Left kidney (tissue), 2 donors: Measurements from ENCODE around the gene C7orf33. TPM values are rescaled to one million over a fixed set of nuclear protein-coding genes. Genes with fewer than 3 reads are reported as not detected.
"Not testable (repeated sequence)": the region's sequence is repeated elsewhere in the genome, so short reads cannot be mapped to it uniquely, and the experiment has no call there.

Source experiments
- DNase-seq: peaks from one replicate; pipeline ENCODE4 v3.0.0-alpha.2; 2013
- polyA plus RNA-seq: library from polyadenylated mRNA; unstranded; fragments of 120-200 nt; gene quantifications from one replicate; pipeline ENCODE4 v1.2.1, GENCODE V29; 2013; ENCODE audit not compliant: insufficient read length

C7orf33 gene
- polyA plus RNA-seq, 1 donor = not detected

DNA sequence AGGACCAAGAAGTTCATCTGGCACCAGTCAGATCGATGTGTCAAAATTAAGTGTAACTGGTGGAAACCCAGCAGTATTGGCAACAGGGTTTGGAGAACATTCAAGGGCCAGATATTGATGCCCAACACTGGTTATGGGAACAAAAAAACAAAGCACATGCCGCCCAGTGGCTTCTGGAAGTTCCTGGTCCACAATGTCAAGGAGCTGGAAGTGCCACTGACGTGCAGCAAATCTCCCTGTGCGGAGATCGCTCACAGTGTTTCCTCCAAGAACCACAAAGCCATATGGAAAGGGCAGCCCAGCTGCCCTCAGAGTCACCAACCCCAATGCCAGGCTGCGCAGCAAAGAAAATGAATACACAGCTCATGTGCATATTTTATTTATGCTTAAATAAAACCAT is 10.1 kb upstream of the C7orf33 start:
- no peak for DNase-seq

DNA sequence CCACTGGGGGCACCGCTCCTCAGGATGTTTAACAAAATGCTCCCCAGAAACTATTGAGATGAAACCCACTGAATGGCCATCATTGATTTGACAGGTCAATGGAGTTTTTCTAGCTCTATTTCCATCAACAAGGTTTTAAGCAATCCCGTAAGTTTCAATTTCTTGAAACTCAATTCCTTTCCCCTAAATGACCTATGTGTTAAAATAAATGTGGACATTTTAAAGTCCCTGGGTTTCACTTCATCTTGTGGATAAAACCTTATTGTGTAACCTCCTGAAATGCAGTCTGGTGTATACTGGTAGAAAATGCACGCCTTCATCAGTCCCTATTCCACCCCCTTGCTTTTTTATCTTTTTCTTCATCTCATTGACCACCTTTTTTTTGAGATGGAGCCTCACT is 8.9 kb upstream of the C7orf33 start:
- DNase-seq = no peak

DNA sequence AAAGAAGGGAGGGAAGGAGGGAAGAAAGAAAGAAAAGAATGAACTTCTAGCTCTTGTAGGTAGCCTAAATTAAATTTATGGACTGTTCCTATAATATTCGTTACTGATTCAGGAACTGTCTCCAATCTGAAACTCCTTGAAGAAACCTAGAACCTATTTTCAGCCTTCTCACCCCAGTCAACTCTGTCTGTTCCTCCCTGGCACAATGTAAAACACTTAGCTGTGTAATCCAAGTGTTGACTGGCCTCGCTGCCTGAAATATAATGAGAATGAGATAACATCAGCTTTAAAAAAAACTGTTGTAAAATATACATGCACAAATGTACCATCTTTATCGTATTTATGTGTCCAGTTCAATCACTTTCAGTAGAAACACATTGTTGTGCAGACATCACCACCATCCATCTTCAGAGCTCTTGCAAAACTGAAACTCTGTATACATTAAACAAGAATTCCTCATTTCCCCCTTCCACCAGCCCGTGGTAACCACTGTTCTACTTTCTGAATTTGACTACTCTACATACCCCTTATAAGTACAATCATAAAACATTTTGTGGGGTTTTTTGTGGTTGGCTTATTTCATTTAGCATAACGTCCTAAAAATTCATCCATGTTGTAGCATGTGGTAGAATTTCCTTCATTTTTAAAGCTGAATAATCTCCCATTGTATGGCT is 6.3 kb upstream of the C7orf33 start:
- DNase-seq = no peak

DNA sequence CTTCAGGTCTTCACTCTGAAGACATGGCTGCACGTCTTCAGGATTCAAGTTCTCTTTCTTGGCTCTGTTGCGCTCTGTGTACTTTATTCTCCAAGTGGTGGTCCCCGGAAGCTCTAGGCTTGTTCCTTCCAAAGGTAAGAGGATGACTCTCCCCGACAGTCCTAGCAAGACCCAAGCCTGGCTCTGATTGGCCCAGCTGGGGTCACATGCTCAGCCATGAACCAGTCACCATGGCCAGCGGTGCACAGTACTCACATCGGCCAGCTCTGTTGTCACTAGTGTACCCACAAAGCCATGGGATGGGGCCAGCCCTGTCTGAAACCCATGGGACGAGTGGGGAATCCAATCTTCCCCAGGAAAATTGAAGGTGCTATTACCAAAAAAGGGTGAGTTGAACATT is 5.2 kb upstream of the C7orf33 start:
- DNase-seq = no peak

DNA sequence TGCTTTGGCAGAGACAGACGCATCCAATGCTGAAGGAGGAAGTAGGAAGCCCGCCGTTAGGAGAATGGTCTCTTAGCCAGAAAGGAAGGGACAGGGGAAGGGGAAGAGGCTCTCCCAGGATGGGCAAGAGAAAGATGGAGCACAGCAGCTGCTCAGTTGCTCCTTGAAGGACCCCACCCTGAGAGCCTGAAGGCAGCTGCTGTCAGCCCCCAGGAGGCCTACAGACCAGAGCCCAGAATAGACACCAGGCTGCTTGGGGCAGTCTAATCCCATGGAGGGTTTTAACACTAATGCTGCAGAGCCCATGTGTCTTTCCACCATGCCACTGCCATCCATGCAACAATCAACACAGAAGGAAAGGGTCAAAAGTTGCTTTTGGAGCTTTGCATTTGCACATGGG is 3.5 kb upstream of the C7orf33 start:
- no peak for DNase-seq

DNA sequence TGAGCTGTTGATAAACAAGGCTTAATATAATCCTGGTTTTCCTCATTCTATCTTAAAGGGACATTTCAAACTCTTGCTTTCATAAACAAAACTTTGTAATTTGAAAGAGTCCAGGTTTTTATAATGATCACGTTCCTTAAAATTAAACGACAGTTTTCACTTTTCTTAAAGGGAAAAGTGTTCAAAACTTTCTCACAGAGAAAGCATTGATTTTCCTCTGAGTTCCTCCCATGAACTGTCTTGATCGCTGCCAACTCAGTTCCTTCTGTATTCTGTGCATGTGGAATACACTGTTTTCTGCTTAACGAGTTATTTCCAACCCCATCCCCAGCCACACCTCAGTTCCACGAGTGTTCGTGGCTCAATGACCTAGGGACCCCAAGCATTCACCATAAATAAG is 2.4 kb upstream of the C7orf33 start:
- no peak for DNase-seq

DNA sequence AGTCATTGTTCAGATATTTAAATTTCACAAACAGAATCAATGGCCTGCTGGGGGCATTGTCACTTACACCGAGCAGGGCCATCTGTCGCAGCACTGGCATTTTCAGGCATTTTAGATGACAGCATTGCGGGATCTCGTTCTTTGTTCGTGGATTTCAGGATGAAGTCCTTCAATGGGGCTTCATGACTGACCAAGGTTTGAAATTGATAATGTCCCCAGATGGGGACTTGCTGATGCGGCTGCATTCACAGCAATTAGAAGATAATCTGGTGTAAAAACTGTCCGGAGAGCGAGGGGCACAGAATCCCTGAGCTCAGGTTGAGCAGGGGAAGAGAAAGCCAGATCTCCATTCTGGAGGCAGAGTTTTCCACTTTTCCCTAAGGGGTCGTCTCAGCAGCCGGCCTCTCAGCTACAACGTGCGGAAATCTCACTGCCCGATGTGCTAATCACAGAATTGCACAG is 1.9 kb upstream of the C7orf33 start:
- DNase-seq = no peak

DNA sequence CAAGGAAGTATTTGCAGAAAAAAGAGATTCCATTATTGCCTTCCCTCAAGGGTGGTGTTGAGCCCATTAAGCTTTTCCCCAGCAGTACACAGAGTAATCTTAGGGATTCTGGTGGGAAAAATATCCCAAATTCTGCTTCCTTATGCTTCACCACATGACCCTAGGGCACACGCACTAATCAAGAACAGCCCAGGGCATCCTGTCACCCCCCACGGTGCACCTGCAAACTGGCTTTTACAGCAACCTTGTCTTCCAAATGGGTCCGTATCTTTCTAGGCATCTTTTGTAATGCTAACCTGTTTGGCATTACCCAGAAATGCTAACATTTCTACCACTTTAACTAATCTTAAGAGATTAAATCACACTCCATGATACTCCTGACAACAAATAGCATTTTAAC is 926 bp upstream of the C7orf33 start:
- DNase-seq = no peak

DNA sequence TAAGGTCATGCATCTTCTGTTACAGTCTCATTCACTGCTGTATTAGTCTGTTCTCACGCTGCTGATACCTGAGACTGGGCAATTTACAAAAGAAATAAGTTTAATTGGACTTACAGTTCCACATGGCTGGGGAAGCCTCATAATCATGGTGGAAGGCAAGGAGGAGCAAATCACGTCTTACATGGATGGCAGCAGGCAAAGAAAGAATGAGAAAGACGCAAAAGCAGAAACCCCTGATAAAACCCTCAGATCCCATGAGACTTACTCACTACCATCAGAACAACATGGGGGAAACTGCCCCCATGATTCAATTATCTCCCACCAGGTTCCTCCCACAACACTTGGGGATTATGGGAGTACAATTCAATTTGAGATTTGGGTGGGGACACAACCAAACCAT is 5.8 kb downstream of the C7orf33 start:
- not testable (repeated sequence) for DNase-seq

DNA sequence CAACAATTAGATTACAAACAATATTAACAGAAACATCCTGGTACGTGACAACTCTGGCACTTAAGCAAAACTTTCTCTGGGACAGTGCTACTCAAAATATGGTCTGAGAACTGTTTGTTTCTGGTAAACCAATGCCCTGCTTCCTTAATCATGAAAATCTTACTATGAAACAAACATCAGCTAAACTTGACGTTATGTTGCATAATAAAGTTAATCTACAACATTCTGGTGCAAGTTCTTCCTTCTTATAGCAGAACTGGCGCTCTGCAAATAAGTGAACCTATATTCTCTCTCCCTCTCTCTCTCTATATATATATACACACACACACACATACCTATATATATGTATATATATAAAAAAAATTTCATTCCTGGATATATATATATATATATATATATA is 7.8 kb downstream of the C7orf33 start:
- DNase-seq = no peak

DNA sequence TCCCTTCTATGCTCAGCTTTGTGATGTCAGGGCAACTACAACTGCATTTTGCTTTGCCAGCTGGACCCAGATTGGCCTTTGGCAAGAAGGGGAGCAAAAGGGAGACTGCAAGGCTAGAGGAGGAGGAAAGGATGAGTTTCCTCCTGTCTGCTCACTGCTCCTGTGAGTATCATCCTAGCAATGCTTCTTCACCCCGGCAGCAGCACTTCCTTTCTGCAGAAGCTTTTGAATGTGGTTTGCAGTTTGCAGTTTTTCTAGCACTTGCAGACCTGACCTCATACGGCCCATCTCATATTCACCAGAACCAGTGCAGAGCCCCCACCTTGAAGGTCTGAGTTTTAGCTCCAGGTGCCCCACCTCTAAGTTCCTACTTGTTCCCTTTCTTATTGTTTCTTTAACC is 14.8 kb downstream of the C7orf33 start:
- no peak for DNase-seq

DNA sequence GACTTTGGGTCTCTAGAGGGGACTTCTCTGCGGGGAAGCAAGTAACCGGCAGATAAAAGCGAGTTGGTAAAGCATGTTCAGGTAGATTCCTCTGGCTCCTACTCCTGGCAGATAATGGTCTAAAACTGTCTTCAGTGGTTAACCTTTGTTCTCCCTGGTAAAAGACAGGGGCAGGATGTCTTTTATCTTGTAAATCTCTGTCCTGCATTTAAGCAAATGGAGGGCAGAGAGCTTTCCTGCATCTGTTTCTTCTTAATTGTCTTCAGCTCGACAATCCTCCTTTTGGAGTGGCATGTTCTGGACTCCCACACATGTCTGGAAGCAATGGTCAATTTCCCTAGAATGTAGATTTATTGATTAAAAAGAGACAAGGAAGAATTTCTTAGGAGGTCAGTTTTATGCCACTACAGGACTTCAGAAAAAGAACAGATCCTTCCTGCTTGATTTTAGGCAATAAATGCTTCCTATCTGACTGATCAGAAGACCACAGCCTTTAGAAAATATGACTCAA is 16.6 kb downstream of the C7orf33 start:
- no peak for DNase-seq

DNA sequence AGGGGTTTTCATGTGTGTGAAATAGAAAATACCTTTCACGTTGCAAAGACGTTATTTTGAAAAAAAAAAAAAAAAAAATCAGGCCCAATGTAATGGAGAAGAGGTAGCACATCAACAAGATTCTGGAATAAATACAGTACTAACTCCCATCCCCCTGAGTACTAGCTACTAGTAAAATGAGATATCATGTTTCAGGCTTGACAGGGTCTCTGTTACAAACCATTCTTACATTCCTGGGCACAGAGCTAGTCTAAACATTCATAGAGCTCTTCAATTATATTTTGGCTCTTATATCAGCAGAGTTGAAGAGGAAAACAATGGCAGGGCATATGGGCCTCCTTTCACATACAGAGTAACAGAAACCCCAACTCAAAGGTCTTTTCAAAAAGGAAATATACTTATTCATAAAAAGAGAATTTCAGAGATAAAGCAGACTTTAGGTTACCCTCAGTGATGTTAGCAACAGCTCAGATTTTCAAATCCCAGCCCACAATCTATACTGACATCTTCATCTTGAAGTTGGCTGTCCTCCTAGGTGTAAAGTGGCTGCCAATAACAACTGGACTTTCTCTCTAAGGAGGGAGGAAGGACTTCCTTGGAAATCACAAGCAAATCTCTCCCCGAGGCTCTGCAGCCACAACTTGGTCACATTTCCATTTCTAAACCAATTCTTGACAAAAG is 18.6 kb downstream of the C7orf33 start:
- DNase-seq = no peak

DNA sequence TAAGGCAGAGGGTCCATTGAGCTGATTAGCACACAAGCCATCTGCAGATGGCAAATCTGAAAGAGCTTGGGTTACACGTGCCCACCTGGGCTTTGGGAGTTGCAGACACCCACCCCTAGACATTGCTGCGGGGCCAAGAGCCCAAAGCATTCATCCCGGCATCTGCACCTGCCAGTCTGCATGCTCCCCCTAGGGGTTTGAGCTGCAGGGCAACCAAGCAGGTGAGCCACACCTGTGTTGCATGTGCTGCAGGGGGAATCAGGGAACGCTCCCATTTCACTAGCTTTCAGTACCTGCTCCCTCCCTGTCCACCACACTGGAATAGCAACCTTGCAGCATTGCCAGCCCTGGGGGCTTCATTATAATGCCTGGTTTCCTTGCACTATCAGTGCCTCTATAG is 21.1 kb downstream of the C7orf33 start:
- DNase-seq = no peak

DNA sequence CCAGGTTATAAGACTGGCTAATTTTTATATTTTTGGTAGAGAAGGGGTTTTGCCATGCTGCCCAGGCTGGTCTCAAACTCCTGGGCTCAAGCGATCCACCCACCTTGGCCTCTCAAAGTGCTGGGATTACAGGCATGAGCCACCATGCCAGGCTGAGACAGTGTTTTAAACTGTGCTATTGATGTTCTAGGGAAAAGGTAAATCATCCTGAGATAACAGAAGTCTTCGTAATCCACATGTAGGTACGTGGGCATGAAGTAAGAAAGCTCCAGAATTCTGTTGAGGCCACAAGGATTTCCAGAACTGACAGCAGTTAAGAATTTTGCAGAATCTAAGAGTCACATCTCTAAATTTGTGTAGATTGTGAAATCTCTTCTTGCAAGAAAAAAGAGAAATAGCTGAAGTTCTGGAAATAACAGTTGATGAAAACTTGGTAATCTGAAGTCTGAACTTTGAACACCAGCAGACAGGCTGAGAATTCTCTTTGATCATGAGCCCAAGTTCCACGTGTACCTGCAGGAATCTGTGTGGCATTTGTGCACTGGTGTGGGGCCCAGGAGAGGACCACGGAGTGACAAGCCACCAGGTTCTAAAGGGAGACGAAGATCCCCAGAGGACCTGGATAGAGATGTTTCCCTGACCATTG is 24.6 kb downstream of the C7orf33 start:
- DNase-seq = no peak

DNA sequence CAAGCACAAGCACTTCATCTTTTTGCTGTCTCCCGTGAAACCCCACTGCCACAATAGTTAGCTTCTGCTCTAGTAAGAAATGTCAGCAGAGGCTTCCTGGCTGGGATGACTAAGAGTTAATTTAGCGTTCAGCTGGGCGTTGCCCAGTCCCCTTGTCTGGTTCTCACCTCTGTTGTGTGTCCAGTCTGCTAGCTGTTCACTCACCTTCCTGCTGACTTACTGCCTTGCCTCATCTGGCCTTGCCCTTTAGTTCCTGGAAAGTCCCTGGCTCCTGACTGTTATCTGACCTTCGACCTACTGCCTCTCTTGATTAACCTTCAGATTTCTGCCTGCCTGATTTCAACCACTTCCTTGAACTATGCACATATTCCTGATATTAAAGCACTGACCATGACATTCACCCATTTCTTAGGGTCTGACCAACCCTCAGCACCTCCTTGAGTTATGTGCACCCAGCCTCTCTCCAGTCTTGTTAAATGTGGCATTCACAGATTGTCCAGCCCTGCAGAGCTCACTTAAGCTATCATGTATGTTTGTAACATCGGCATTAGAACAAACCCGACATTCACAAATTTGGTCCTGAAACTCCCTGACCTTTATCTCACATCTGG is 30.3 kb downstream of the C7orf33 start:
- DNase-seq = no peak

DNA sequence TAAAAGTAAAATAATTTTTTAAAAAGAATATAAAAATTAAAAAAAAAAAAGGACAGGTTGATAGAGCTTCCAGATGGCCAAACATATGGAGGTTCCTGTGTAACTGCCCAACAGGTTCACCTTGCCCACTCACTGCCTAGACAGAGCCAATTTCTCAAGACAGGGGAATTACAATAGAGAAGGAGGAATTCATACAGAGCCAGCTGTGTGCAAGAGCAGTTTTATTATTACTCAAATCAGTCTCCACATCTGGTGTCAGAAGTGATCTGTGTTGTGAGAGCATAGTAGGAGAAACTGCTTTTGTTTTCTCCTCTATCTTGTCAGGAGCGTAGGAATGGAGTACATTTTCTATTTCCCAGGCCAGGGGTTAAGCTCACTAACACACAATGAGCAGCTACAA is 31.0 kb downstream of the C7orf33 start:
- DNase-seq = no peak

DNA sequence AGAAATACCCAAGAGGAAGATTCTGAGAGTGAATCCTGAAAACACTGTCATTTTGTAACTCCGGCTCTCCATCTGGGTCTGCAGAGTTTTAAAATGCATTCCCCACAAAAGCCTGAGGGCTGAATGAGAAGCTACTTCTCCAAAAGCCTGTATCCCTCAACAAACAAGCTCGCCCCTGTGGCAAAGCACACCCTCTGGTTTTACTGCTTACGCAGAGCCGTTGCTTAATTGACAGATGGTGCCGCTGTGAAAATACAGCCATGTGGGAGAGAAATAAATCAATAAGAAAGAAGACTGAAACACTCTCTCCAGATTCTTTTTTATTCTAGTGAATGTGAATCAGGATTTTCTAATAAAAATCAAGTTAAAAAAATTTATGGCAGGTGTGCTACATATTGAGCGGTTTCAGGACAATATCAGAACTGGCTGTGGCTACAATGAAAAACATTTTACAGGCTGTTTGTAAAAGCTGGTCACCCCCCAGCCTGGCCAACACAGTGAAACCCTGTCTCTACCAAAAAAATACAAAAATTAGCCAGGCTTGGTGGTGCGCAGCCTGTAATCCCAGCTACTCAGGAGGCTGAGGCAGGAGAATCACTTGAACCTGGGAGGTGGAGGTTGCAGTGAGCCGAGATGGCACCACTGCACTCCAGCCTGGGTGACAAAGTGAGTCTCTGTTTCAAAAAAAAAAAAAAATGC is 32.5 kb downstream of the C7orf33 start:
- no peak for DNase-seq

DNA sequence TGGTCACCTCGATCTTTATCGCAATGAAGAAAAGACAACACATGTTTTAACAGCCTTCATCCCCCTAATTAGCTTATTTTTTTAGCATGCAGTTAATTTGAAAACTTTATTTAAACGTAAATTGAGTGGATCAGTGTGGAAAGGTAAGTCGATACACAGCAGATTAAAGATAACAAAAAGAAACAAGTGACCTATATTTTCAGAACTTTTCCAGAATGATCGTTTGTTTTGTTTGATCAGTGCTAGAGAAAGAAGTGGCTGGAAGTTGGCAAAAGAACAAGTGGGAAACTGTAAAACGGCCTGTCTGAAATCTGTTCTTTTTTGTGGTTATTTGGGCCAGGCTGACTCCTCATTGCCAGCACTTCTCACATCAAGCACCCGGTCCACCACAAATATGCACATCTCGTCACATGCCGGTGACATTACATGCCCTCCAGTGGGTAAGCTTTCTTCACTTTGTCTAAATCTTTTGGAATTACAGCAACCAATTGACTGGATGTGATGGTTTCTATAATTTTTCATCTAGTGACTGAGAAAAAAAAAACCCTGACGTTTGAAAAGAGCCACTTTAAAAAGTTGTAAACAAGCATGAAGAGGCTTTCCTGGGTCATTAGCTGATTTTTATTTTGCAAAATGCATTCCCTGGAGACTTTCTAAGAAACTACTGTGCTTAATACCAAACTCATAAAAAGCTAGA is 33.2 kb downstream of the C7orf33 start:
- no peak for DNase-seq

DNA sequence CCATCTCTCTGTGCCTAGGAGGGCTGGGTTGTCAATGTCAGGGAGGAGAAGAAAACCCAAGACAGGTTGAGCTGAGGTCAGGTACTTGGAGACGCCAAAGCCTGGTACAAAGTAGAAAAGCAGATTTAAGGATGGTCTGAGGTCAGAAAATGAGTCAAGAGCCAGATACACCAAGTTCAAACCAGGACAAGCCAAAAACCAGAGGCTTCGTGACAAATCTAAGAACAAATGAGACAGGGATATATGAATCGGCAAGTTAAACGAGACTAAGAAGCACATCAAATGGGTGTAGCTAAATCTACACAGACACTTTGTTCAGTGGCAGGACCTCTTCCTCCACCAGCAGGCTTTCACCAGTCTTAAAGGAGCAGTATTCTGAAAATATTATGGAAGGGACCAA is 34.2 kb downstream of the C7orf33 start:
- no peak for DNase-seq

DNA sequence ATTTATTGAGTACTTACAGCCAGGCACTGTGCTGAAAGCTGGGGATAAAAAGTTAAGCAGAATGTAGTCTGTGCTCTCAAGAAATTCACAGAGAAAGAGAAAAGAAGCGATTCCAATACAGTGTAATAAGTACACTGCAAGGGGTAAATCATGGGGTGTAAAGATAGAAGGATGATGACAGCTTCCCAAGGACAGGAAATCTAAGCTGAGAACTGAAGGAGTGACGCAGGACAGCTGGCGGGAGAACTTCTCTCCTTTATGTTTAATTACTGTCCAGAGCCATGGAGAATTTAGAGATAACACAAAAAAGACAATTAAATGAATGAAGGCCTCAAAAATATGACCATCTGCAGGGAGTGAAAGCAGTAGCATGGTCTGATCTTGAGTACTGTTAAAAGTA is 34.8 kb downstream of the C7orf33 start:
- no peak for DNase-seq

DNA sequence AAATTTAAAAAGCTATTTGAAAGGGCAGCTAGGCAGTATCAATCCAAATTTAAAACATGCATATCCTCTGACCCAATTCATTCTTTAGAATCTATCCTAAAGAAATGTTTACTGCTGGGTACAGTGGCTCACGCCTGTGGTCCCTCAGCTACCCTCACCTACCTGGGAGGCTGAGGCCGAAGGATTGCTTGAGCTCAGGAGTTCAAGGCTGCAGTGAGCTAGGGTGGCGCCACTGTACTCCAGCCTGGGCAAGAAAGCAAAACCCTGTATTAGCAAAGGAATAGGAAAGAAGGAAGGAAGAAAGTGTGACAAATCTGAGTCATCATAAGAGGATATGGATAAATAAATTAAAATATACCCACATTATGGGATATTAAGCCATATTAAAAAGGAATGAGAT is 36.3 kb downstream of the C7orf33 start:
- DNase-seq = no peak
